ENCODE data around the gene TAS2R1.
A peak's percentile ranks its signal among the peaks of the same experiment; 100 is the strongest.

Gene TAS2R1

GRCh38 chr5:9625286-9625685, 4.9 kb downstream of the TAS2R1 start:
- TF ChIP-seq Cebpa-rat (IDR thresholded peaks at IDR 0.05): no peak
- H3K9me3 ChIP-seq (replicated peaks in 1 of 11): no peaks in the 10 kb centered on the region
- no peak overlapping the region for H3K9ac ChIP-seq
- no peaks in the 10 kb centered on the region for H4K20me1 ChIP-seq
- H3K36me3 ChIP-seq: no peaks in the 10 kb centered on the region
- H3K27me3 ChIP-seq: no peaks in the 10 kb centered on the region
- H3K4me1 ChIP-seq: peaks cover 13 to 26% (median 20%) of the 10 kb centered on the region in 10 experiments
- no peak overlapping the region for H3K4me3 ChIP-seq
- H3K27ac ChIP-seq: no peak overlapping the region
- H3K4me2 ChIP-seq: no peak overlapping the region

GRCh38 chr5:9624196-9624947, 5.8 kb downstream of the TAS2R1 start:
- H3K4me2 ChIP-seq: no peak overlapping the region
- TF ChIP-seq Cebpa-rat (IDR thresholded peaks at IDR 0.05): no peak
- H3K27ac ChIP-seq: no peak overlapping the region
- H3K27me3 ChIP-seq: no peaks in the 10 kb centered on the region
- H3K9me3 ChIP-seq (replicated peaks in 1 of 11): no peaks in the 10 kb centered on the region
- no peak overlapping the region for H3K9ac ChIP-seq
- H3K4me3 ChIP-seq: no peak overlapping the region
- no peaks in the 10 kb centered on the region for H4K20me1 ChIP-seq
- no peaks in the 10 kb centered on the region for H3K36me3 ChIP-seq
- peaks cover 13 to 26% (median 20%) of the 10 kb centered on the region in 10 experiments for H3K4me1 ChIP-seq

DNA sequence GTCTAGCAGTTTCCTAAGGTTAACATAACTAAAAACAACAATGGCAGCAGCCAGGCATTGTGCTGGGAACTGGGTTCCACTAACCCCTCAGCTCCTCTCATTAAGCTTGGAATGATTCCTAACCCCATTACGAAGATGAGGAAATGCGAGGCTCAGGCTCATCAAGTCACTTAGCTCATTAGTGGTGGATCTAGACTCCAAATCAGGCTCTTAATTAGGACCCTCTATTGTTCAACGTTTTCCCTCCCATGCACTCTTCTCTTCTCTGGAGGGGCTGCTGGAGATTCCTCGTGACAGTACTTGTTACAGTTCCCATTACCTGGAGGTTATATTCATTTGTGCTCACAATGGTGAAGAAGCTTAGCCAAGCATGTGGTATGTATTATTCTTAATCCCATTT, 6.5 kb downstream of the TAS2R1 start:
- no peaks in the 10 kb centered on the region for H3K36me3 ChIP-seq
- H3K9ac ChIP-seq: no peak overlapping the region
- no peaks in the 10 kb centered on the region for H3K27me3 ChIP-seq
- H3K4me2 ChIP-seq: peak overlapping the region in 4 of 11 experiments; percentile 12 to 52 (median 45); a peak in 4 of 22 replicates
- TF ChIP-seq Cebpa-rat (IDR thresholded peaks at IDR 0.05): no peak
- H3K9me3 ChIP-seq (replicated peaks in 1 of 11): no peaks in the 10 kb centered on the region
- H3K4me1 ChIP-seq: peaks cover 13 to 26% (median 20%) of the 10 kb centered on the region in 10 experiments
- H3K27ac ChIP-seq: no peak overlapping the region
- no peaks in the 10 kb centered on the region for H4K20me1 ChIP-seq
- no peak overlapping the region for H3K4me3 ChIP-seq

GRCh38 chr5:9622971-9623421, 7.2 kb downstream of the TAS2R1 start:
- Histone ChIP-seq H3K9me3 (replicated peaks in 1 of 11) (no peaks in the 10 kb centered on the region), H3K4me1 (peaks cover 13 to 26% (median 20%) of the 10 kb centered on the region in 10 experiments), H3K27ac (no peak overlapping the region), H3K4me2 (peak overlapping the region; percentile 12 to 64 (median 45); a peak in 19 of 22 replicates), H3K27me3 (no peaks in the 10 kb centered on the region), H4K20me1 (no peaks in the 10 kb centered on the region), H3K36me3 (no peaks in the 10 kb centered on the region), H3K9ac (no peak overlapping the region), H3K4me3 (no peak overlapping the region)
- no peak for TF ChIP-seq Cebpa-rat (IDR thresholded peaks at IDR 0.05)

DNA sequence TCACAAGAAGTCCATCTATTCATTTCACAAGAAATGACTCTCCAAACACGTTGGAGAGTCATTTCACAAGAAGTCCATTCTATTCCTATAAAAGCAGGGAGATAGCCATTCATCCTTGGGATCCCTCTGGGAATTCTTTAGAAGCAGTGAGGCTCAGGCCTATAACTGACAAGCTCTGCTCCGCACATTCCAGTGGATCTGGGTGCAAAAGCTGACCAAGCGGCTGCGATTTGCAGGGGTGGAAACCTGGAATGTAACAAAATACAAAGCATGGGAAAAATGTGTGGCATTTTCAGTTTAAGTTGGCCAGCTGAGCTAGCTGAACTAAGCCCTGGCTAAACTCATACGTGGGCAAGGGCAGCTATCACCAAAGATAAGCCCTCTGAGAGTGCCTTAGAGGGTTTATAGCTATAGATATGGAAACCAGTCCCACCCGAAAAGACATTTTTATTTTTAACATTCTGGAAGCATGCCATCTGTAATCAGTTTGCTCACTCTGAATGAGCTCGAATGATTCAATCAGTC, 8.7 kb downstream of the TAS2R1 start:
- no peaks in the 10 kb centered on the region for H3K9me3 ChIP-seq (replicated peaks in 1 of 11)
- no peak for TF ChIP-seq Cebpa-rat (IDR thresholded peaks at IDR 0.05)
- no peak overlapping the region for H3K27ac ChIP-seq
- H3K4me1 ChIP-seq: peaks cover 13 to 33% (median 20%) of the 10 kb centered on the region in 10 experiments
- H3K4me2 ChIP-seq: peak overlapping the region in 8 of 11 experiments; percentile 11 to 64 (median 48); a peak in 16 of 22 replicates
- no peak overlapping the region for H3K4me3 ChIP-seq
- no peaks in the 10 kb centered on the region for H3K36me3 ChIP-seq
- no peaks in the 10 kb centered on the region for H3K27me3 ChIP-seq
- no peak overlapping the region for H3K9ac ChIP-seq
- H4K20me1 ChIP-seq: no peaks in the 10 kb centered on the region

GRCh38 chr5:9619331-9620092, 10.6 kb downstream of the TAS2R1 start:
- TF ChIP-seq Cebpa-rat (IDR thresholded peaks at IDR 0.05): no peak
- no peaks in the 10 kb centered on the region for H3K9me3 ChIP-seq (replicated peaks in 1 of 11)
- H3K9ac ChIP-seq: no peak overlapping the region
- no peak overlapping the region for H3K27ac ChIP-seq
- H3K4me1 ChIP-seq: peaks cover 13 to 33% (median 20%) of the 10 kb centered on the region in 10 experiments
- no peak overlapping the region for H3K4me3 ChIP-seq
- H3K4me2 ChIP-seq: no peak overlapping the region
- H4K20me1 ChIP-seq: no peaks in the 10 kb centered on the region
- H3K36me3 ChIP-seq: no peaks in the 10 kb centered on the region
- no peaks in the 10 kb centered on the region for H3K27me3 ChIP-seq

GRCh38 chr5:9617739-9618504, 12.2 kb downstream of the TAS2R1 start:
- Histone ChIP-seq H4K20me1 (no peaks in the 10 kb centered on the region), H3K9ac (no peak overlapping the region), H3K4me2 (peak overlapping the region in 1 of 11 experiments; percentile 23; a peak in 1 of 22 replicates), H3K27ac (no peak overlapping the region), H3K4me1 (peaks cover 5 to 28% (median 15%) of the 10 kb centered on the region in 10 experiments), H3K4me3 (no peak overlapping the region), H3K9me3 (replicated peaks in 1 of 11) (no peaks in the 10 kb centered on the region), H3K27me3 (no peaks in the 10 kb centered on the region), H3K36me3 (no peaks in the 10 kb centered on the region)
- no peak for TF ChIP-seq Cebpa-rat (IDR thresholded peaks at IDR 0.05)

DNA sequence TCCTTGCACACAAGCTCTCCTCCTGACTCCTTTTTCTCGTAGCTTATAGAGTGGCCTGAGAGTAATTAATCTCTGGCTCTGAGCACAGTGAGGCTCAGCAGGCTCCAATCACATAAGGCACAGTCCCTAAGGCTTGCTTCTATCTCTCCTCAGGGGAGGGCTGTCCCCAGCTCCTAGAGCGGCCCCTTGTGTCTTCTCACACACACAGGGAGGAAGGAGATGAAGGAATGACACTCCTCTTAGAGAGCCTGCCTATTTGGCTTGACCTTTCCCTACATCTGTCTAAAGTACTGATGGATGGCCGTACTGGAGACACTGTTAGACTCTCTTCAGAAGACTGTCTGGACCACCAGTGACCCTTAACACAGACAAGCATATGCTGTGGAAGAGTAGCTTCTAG, 12.9 kb downstream of the TAS2R1 start:
- Histone ChIP-seq H3K4me2 (peak overlapping the region in 1 of 11 experiments; percentile 23; a peak in 1 of 22 replicates), H3K27ac (no peak overlapping the region), H3K36me3 (no peaks in the 10 kb centered on the region), H3K9me3 (replicated peaks in 1 of 11) (peaks cover 0 to 3% (median under 1%) of the 10 kb centered on the region in 11 experiments; a peak in 6 of 22 replicates), H3K4me1 (peaks cover 0 to 21% (median 10%) of the 10 kb centered on the region in 10 experiments; a peak in 15 of 20 replicates), H4K20me1 (no peaks in the 10 kb centered on the region), H3K27me3 (no peaks in the 10 kb centered on the region), H3K4me3 (no peak overlapping the region), H3K9ac (no peak overlapping the region)
- TF ChIP-seq Cebpa-rat (IDR thresholded peaks at IDR 0.05): no peak
